ENCODE measurements around the gene CC2D2A. TPM values are rescaled to one million over a fixed set of nuclear protein-coding genes. Genes with fewer than 3 reads are reported as not detected.

The CC2D2A gene
- total RNA-seq, 1 experiment from 2014 or later: 3.6 TPM

Other genes with a start within 250 kb of the CC2D2A start
- not detected for gene C1QTNF7, start 41.8 kb upstream of the CC2D2A start, total RNA-seq (2021; ENCODE audit: unreplicated experiment)
- 20.2 TPM for gene FBXL5, start 185.5 kb downstream of the CC2D2A start, total RNA-seq (2021; ENCODE audit: unreplicated experiment)
- gene FAM200B, start 211.9 kb downstream of the CC2D2A start, total RNA-seq (2021; ENCODE audit: unreplicated experiment): 15.2 TPM
- gene BST1, start 233.2 kb downstream of the CC2D2A start, total RNA-seq (2021; ENCODE audit: unreplicated experiment): 3.0 TPM

Measured in Panc1 (cell line).